GM21717 (cell line): Measurements from ENCODE around the gene ZC3H8.

Experiments
- ATAC-seq: cut with Tn5 transposase; IDR thresholded peaks from one replicate; pipeline ENCODE4 v1.9.1; 2021; ENCODE audit warnings: mild to moderate bottlenecking, moderate library complexity; ENCODE audit not compliant: unreplicated experiment

The ZC3H8 gene

GRCh38 chr2:112195950-112196349 lies 58.9 kb downstream of the ZC3H8 start:
- no peak for ATAC-seq

DNA sequence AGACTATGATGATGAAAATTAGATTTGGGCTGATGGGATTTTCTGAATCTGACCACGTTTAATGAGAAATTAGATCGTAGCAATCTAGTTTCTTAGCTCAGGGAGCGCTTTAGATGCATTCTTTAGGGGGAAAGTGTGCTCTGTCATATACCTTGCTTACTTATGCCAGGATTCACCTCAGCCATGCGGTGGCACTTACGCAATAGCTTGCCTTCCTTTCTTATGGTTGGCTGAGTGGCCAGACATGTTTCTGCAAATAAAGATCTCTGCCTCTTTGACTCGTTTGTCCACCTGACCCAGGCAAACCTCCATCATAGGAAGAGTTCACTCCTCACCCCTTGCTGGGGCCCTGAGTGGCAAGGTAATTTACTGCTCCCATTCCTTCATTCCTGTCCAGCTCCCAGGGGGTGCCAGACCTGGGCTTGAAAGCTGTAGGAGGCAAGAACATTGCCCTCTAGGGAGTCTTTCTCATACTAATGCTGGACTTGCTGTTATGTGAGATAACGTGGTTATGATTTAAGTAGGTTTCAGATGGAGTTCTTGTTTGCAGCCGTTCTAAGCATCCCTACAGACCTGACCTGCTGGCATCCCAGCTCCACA lies 59.6 kb downstream of the ZC3H8 start:
- no peak for ATAC-seq

DNA sequence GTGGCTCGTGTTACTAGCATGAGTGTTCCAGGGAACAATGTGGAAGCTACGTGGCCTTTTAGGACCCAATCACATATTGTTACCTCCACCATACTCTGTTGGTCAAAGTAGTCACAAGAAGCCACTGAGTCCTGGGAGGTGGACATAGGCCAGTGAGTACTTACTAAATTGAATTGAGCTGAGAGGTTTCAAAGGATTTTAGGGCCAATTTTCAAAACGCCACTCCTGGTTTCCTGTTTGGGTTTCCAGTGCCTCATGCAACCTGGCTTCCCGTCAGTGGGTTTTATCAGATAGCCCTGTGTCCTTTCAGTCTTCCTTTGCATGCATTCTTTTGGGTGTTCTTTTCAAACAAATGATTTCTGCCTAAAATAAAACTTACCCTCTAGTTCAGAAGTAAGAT lies 60.4 kb downstream of the ZC3H8 start:
- no peak for ATAC-seq

GRCh38 chr2:112194028-112194427 lies 60.8 kb downstream of the ZC3H8 start:
- no peak for ATAC-seq

DNA sequence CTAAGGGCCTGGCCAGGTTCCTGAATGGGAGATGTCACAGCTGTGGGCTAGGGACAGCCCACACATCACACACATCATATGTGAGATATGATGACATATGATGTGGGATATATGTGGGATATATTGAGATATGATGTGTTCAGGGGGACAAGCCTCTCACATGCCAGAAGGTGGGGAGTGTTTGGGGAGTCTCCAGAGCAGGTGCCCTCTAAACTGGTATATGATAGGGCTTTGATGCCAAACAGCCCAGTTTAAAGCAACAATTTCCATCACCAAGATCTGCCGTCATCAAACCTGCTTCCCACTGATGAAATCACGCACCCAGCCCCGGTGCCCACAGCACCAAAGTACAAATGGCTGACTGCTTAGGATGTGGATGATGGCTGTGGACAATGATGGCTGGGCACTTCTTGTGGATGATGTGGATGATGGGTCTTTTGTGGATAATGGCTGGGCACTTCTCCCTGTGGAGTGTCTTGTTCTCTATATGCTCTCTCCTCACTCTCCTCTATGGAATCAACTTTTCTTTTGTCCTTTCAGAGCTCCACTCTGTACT lies 65.8 kb downstream of the ZC3H8 start:
- no peak for ATAC-seq

DNA sequence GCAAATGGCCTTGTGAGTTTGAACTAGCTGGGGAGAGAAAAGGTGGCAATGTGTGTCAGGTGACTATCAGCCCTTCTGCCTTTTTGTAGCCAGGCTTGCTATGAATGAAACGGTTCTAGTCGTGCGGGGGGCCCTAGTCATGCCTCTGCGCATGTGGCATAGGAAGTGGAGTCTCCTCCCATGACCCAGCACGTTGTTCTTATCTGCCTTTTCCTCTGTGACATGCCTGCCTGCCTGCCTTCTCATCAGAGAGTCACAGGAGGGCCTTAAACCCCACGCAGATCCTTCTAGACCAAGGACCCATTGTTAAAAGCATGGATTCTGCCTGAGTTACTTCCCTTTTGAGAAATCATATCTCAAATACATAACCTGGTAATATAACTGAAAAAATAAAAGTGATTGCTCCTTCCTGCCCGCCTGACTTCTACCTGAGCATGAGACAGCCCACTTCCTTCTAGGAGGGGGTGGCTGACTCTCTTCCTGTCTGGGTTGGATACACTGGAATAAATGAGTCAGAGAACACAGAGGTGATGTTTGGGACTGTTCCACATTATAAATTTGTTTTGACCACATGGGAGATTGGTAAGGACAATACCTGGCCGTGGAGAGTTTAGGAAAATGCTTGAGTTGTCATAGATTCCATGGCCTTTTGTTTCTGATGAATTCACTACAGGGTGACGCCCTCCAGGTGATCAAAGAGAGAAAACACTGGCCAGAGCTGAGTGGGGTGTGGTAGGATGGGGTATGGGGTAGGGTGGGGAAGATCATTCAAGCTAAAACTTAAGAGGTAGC lies 66.8 kb downstream of the ZC3H8 start:
- ATAC-seq, result no peak

- no peak for ATAC-seq
Measured at GRCh38 chr2:112187046-112187715, 67.7 kb downstream of the ZC3H8 start.

- ATAC-seq, result no peak
Measured at GRCh38 chr2:112185131-112185530, 69.7 kb downstream of the ZC3H8 start.

DNA sequence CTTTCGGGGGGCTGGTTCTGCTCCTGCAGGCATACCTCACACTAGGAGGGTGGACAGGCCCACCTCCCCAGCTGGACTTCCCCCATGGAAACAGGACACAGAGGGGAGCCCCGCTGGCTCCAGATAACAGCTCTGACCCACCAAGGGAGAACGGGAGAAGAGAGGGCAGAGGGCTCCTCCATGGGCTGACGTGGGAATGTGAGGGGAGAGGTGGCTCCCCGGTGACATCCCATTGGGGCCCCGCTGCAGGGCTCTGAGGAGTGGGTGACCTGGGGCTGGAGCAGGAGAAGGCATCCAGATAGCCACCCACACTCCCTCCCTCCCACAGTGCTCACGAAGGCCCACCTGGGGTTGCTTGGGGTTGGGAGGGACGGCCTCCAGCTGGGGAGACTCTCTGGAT lies 70.7 kb downstream of the ZC3H8 start:
- no peak for ATAC-seq

- ATAC-seq, result no peak
Measured at GRCh38 chr2:112183327-112184025, 71.4 kb downstream of the ZC3H8 start.

DNA sequence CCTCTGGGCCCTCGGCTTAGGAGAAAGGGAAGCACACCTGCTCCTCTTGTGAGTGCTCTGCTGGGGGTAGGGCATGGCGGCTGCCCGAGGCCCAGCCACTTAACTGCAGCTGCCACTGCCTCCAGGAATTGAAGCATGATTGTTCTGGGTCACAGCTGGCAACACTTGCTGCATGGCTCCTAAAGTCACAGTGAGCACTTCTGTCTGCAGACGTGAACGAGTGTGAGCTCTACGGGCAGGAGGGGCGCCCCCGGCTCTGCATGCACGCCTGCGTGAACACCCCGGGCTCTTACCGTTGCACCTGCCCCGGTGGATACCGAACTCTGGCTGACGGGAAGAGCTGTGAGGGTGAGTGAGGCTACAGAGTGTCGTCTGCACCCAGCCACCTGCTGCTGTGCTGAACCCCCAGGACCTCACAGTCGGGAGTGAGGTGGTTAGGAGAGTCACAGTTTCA lies 72.2 kb downstream of the ZC3H8 start:
- no peak for ATAC-seq

DNA sequence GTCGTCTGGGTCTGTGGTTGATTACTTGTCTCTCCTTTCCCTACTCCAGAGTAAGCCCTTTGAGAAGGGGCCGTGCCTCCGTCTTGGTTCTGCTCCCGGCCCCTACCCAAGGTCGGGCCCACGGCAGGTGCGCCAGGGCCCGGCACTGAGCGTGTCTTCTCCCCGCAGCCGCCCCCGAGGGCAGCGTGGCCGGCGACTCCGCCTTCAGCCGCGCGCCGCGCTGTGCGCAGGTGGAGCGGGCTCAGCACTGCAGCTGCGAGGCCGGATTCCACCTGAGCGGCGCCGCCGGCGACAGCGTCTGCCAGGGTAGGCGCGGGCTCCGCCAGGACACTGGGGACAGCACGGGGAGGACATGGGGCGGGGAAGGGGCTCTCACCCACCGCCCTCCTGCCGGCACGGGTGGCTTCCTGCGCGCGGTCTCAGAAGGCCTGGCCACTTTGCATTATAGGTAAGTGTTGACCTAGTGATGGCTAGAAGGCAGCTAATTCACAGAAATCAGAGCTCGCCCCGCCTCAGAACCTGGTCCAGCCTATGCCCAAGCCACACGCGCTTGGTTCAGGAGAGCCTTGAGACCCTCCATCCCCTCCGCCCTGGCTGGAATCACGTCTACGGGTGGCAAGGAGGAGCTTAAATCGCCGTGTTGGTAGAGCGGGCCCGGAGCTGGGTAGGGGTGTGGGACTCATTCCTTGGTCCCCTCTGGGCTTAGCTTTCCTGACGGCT lies 73.1 kb downstream of the ZC3H8 start:
- no peak for ATAC-seq

DNA sequence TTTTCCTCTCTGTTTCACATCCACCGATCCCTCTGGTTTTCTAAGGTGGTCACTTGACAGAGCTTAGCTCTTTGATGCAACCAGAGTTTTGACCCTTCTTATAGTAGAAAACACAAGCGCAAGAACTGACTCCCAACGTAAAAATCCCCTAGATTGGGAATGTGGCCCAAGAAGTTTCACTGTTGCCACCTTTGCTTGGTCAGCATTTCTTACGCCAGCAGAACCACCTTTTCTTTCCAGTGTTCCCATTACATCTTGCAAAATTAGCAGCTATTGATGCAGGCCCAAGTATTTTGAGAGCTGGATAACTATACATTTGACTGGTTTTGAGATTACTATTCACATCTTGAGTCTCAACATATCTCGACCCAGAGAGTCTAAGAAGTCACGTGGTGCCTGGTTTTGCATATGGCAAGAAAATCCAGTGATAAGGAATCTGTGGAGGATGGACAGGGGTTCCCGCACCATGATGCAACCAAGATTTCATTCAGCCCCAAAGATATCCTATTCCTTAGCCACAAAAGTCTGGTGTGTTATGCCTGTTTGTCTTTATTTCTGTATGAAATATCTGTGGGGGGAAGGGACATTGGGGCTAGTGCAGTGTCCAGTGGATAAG lies 78.8 kb downstream of the ZC3H8 start:
- ATAC-seq, result no peak

- no peak for ATAC-seq
Measured at GRCh38 chr2:112175333-112175732, 79.5 kb downstream of the ZC3H8 start.

GRCh38 chr2:112174383-112174782 lies 80.5 kb downstream of the ZC3H8 start:
- no peak for ATAC-seq

DNA sequence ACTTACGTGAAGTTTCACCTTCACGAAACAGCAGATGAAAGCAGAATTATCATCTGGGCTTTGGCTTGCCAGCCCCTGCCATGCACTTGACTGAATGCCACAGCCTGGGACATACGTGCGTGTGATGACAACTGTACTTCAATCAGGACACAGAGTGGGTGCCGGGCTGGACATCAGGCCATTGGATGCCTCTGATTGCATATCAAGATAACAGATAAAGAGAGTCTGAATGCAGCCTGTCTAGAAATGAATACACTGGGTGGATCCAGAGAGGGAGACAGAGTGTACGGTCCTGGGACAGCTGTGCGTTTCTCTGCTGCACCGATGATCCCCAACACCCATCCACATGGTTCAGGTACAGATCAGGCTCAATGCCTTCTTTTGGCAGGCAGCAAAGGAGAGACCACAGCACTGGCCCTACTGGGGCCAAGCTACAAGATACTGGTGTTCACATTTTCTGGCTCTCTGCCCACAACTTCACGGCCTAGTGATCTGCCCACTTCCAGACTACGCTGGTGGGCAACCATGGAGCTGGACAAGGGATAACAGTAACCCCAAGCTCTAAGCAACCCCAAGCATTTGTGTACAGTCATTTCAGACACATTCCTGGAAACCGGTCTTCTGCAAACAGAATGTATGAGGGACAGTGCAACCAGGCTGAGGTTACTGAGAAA lies 81.1 kb downstream of the ZC3H8 start:
- no peak for ATAC-seq

GRCh38 chr2:112170495-112170894 lies 84.3 kb downstream of the ZC3H8 start:
- ATAC-seq, result no peak

DNA sequence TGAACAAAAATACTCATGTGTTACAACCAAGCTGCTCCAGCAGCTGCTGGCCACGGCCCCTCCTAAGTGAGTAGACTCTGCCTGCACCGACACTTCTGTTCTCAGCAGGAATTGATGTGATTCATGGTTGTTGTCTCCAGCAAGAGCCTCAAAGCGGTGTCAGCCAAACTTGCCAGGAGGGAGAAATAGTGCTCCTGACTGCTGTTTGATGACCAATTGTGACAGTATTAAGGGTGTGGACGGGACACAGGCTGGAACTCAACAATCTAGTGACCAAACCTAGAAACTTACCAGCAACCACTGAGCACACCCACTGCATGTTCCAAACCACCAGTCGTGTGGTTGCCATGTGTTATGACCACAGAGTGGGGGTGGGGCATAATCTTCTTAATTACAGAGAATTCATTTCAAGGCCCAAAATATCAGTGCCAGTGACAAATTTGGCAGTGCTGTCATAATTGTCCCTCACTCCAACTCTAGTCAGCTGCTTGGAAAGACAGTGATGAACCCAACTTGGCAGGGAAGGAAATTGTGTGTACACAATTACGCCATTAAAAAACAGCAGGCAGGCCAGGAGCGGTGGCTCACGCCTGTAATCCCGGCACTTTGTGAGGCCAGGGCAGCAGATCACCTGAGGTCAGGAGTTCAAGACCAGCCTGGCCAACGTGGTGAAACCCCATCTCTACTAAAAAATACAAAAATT lies 86.3 kb downstream of the ZC3H8 start:
- ATAC-seq, result no peak
